ENCODE data around the gene ZNF385A. TPM values are rescaled to one million over a fixed set of nuclear protein-coding genes. Genes with fewer than 3 reads are reported as not detected.

Gene ZNF385A
- total and polyA plus RNA-seq, 2 donors (not counting 3 experiments of a cell fraction or from before 2014, with no cell fraction given): 1.6 to 7.9 TPM

- no peak overlapping the region for H3K27ac ChIP-seq (ENCODE audit: insufficient read depth, low read depth, low read length)
- peaks cover 2% of the 10 kb centered on the region for H4K20me1 ChIP-seq (replicated peaks; ENCODE audit: control insufficient read depth, extremely low read depth, insufficient read depth, low read length)
- H3K36me3 ChIP-seq (ENCODE audit: control insufficient read depth in 2 of 2, extremely low read depth in 1 of 2, insufficient read depth in 2 of 2, low read length in 2 of 2): peaks cover 81 to 84% of the 10 kb centered on the region in 2 experiments
- H3K27me3 ChIP-seq (ENCODE audit: control insufficient read depth in 2 of 2, insufficient read depth in 2 of 2, low read length in 2 of 2): no peaks in the 10 kb centered on the region
- no peaks in the 10 kb centered on the region for H3K9me1 ChIP-seq (replicated peaks; ENCODE audit: control insufficient read depth, extremely low read depth, insufficient read depth, low read length)
- H2AFZ ChIP-seq (ENCODE audit: low read depth, low read length): no peak overlapping the region
- ChIA-PET POLR2A (interaction anchor here (2.3 kb wide), 1 partner anchor 14 kb away, joined by 19 read pairs; no protein-coding TSS in a partner anchor), CTCF (interaction anchor here (1.5 to 12.1 kb wide), 6 partner anchors 11 to 44 kb away, joined by 4 to 517 read pairs (median 25); partner anchors contain the start of gene ITGA5)
- peaks cover 32% of the 10 kb centered on the region for H3K79me2 ChIP-seq (ENCODE audit: control insufficient read depth, insufficient read depth, low read length)
- H3K4me2 ChIP-seq (ENCODE audit: insufficient read depth, low read length): no peak overlapping the region
- DNase-seq (ENCODE audit: low read depth, low spot score): no peak
- H3K4me1 ChIP-seq (ENCODE audit: control insufficient read depth, extremely low read depth, insufficient read depth, low read length): no peaks in the 10 kb centered on the region
- no peak for FAIRE-seq
- dilution Hi-C loops (cut with MboI; ENCODE audit: extremely low pct_ligation_motif_present, low sequenced_read_pairs): no loop called here
- no peak overlapping the region for H3K4me3 ChIP-seq (replicated peaks in 1 of 3; ENCODE audit: insufficient read depth in 1 of 3, low read depth in 1 of 3, low read length in 3 of 3)
- TF ChIP-seq MAX (IDR thresholded peaks at IDR 0.05; ENCODE audit: insufficient read depth, insufficient read length): no peak
- TF ChIP-seq POLR2AphosphoS5 (IDR thresholded peaks at IDR 0.05; ENCODE audit: insufficient read depth, low read depth, low read length): peak; percentile 6
- no peak overlapping the region for H3K9ac ChIP-seq (replicated peaks; ENCODE audit: extremely low read depth, insufficient read depth, low read length)
- no TSS peak for BruUV-seq (replicated peaks)
- H3K9me3 ChIP-seq (replicated peaks; ENCODE audit: control insufficient read depth, insufficient read depth, low read length): no peaks in the 10 kb centered on the region
- intact Hi-C loops (cut with micrococcal nuclease): no loop called here
Measured at GRCh38 chr12:54398218-54398617, 13.7 kb upstream of the ZNF385A start.

GRCh38 chr12:54397157-54397556 lies 12.6 kb upstream of the ZNF385A start:
- H4K20me1 ChIP-seq (replicated peaks; ENCODE audit: control insufficient read depth, extremely low read depth, insufficient read depth, low read length): peaks cover 2% of the 10 kb centered on the region
- POLR2A ChIA-PET: no interaction called here
- no peaks in the 10 kb centered on the region for H3K9me3 ChIP-seq (replicated peaks; ENCODE audit: control insufficient read depth, insufficient read depth, low read length)
- no TSS peak for BruUV-seq (replicated peaks)
- FAIRE-seq (no peak), DNase-seq (ENCODE audit: low read depth, low spot score) (no peak)
- peaks cover 73 to 77% of the 10 kb centered on the region in 2 experiments for H3K36me3 ChIP-seq (ENCODE audit: control insufficient read depth in 2 of 2, extremely low read depth in 1 of 2, insufficient read depth in 2 of 2, low read length in 2 of 2)
- H3K4me2 ChIP-seq (ENCODE audit: insufficient read depth, low read length): no peak overlapping the region
- H3K9ac ChIP-seq (replicated peaks; ENCODE audit: extremely low read depth, insufficient read depth, low read length): no peak overlapping the region
- CTCF ChIA-PET: interaction anchor here (1.0 to 12.1 kb wide), 5 partner anchors 12 to 45 kb away, joined by 3 to 517 read pairs (median 6); no protein-coding TSS in a partner anchor
- H3K79me2 ChIP-seq (ENCODE audit: control insufficient read depth, insufficient read depth, low read length): peaks cover 27% of the 10 kb centered on the region
- intact Hi-C loops (cut with micrococcal nuclease): no loop called here
- no peaks in the 10 kb centered on the region for H3K4me1 ChIP-seq (ENCODE audit: control insufficient read depth, extremely low read depth, insufficient read depth, low read length)
- H3K27me3 ChIP-seq (ENCODE audit: control insufficient read depth in 2 of 2, insufficient read depth in 2 of 2, low read length in 2 of 2): no peaks in the 10 kb centered on the region
- no peak overlapping the region for H3K27ac ChIP-seq (ENCODE audit: insufficient read depth, low read depth, low read length)
- H2AFZ ChIP-seq (ENCODE audit: low read depth, low read length): no peak overlapping the region
- TF ChIP-seq JUN (IDR thresholded peaks at IDR 0.05; ENCODE audit: borderline replicate concordance, insufficient read depth, insufficient read length, low read depth): no peak
- TF ChIP-seq GATA2 (IDR thresholded peaks at IDR 0.05; ENCODE audit: insufficient read depth, insufficient read length, low read depth, low read length): no peak
- TF ChIP-seq POLR2AphosphoS5 (IDR thresholded peaks at IDR 0.05; ENCODE audit: insufficient read depth, low read depth, low read length): peak; percentile 35
- H3K9me1 ChIP-seq (replicated peaks; ENCODE audit: control insufficient read depth, extremely low read depth, insufficient read depth, low read length): no peaks in the 10 kb centered on the region
- H3K4me3 ChIP-seq (replicated peaks in 1 of 3; ENCODE audit: insufficient read depth in 1 of 3, low read depth in 1 of 3, low read length in 3 of 3): no peak overlapping the region
- dilution Hi-C loops (cut with MboI; ENCODE audit: extremely low pct_ligation_motif_present, low sequenced_read_pairs): no loop called here

Measured in endothelial cell of umbilical vein (primary cell).